NCI-H345 (cell line): ENCODE results near the gene CELSR3.

Experiments
- DNase-seq: peaks from one replicate; lab custom pipeline; 2025; lab: John Stamatoyannopoulos, UW

The CELSR3 gene

DNA sequence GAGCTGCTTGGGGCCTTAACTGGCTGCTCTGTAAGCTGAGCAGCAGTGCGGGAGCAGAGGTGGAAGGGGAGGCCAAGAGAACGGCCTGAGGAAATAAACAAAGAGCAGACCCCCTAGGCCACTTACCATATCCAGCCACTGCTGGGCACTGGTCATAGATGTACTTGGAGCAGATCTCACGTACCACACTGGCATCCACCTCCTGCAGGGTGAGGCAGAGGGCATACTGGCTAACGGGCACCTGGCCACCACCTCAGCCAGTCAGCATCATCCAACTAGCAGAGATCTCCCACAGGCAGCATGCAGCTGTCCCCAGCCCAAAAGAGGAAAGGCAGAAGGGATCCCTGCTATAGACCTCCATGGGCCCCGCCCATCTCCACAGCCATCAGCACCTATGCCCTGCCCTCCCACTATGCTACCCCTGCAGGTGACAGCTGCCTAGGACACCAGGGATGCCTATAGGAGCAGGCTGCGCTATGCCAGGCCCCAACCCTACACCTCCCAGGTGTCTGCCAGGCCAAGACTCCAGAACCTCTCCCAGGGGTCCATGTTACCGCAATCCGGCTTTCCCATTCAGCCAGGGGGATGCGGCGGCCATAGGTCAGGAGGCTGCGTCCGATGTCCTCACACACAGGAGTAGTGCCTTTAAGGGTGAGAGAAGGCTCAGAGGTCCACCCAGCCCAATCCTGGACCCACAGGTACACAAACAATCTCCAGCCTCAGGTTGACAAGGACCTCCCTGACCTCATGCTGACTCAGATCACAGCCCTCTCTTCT, 63.0 kb downstream of the CELSR3 start:
- no peak for DNase-seq

DNA sequence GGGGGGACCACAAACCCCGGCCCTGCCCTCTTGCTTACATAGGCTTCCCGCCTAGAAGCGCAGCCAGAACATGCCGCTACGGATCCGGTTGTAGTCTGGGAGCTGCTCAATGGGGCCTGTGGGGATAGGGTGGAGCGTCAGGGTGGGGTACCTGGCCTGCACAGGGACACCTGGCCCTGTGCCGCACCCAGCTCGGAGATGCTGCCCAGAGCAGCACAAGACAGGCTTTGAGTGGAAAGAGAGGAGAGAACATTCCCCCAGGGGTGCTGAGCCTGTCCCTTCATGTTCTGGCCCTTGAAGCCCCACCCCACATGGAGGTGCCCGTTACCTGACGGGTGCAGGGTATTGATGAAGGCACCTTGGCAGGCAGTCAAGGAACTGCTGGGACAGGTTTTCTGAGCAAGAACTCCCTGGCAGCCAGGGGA, 63.6 kb downstream of the CELSR3 start:
- no peak for DNase-seq

DNA sequence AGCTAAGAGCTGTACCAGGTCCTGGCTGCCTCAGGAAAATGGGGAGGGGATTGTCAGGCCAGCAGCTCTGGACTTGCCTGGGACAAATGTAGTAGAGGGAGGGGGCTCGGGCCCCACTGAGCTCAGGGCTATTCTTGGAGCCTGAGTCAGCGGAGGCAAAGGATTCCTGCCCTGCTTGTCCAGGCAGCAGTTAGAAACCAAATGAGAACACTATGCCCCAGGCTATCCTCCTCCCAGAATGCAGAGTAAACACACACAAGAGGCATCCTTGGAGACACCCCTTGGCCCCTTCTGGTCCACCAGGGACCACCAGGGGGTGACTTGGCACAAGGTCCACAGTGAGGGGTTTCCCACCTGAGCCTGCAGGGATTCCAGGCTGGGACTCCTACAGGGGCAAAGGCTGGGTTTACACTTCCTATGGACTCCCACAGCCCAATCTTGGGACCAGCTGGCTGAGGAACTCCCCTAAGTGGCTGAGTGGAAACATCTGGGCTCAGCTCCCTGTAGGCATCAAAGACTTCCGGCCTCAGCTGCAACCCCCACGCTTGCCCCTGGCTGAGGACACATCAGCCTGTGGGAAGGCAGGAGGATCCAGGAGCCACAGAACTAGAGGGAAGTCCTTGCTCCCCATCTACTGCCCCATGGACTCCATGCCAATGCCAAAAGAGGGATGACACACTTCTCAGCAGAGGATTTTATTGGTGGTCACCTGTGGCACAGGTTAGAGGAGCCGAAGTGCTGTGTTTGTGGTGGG, 64.2 kb downstream of the CELSR3 start:
- no peak for DNase-seq

DNA sequence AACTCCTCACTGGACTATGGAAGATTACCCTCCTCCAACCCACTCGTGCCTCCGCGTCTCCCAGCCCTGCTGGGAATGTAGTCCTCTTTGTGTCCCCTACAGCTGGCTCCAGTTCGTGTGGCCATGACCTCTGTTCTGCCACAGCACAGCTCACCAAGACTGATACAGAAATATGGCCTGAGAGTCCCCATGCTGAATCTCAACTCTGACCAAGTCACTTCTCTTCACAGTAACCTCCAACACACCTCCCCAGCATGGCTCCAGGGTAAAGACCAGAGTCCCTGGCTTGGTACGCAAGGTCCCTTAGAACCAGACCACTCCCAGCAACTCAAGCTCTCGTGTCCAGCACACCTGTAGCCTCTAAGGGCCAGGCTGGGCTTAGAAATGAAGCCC, 65.3 kb downstream of the CELSR3 start:
- no peak for DNase-seq

DNA sequence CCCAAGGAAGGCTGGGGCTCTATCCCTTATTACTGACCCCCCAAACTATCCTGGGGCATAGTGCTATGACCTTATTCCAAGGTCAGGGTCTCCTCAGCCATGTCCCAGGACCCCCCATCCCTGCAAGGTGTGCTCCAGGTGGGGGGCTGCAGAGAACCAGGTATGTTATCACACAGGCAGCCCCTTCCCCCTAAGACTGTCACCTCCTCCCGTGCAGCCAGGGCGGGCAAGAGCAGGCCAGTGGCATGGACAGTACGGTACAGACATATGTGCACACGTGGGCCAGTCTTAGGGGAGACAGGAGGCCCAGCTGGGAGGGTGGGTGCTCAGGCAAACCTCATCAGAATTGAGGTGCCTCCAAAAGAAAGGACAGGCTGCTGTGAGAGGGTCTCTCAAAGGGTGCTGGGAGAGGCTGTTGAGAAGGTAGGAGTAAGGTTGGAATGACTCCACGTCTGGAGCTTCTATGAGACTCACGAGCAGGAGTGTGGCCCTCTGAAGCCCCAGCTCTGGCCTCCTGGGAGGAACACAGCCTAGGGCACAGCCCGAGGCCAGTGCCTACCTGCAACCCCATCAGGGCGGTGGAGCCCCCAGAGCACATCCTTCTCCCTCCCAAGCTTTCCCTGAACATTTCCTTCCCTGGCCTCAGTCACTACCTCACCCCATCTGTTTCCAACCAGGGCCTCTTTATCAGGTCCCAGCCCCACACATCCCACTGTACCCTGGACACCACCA, 65.8 kb downstream of the CELSR3 start:
- DNase-seq: no peak

DNA sequence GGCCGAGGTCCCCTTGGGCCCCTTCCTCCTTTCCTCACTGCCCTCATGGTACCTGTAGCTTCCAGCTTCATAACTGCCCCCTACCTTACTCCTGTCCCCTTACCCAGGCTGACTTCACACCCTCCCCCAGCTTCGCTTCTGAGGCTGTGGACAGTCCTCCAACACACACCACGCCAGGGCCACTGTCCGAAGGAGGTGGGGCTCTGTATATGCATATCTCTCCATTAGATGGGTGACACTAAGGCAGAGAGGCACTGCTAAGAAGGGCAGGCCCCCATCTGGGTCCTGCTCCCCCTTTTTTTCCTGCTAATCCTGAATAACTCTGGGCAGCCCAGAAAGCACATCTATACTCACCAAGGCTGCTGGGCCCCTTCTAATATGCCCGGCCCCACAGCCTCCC, 66.5 kb downstream of the CELSR3 start:
- no peak for DNase-seq

DNA sequence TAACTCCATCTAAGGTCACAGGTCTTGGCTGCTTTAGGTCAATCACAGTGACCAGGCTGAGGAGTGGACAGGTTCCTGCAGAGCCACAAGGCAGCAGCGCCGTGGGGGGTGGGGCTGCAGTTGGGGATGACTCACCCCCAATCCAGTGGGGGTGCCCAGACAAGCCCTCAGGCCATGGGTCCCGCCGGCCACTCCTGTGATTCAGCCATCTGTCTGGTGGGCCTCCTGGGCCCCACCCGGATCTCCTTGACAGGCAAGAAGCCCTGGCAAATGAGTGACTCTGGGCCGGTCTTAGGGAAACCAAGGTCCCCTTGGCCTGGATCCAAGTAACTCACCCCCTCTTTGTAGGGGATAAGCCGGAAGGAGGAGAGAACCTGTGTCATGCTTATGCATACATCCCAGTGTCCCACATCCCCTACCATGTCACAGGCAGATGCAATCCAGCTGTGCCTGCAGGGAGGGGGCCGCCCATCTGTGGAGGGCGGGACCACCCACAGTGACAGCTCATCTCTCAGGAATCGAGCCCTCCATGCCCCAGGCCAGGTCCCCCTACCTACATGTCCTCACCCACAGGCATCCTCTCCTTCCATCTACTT, 67.1 kb downstream of the CELSR3 start:
- DNase-seq: no peak

DNA sequence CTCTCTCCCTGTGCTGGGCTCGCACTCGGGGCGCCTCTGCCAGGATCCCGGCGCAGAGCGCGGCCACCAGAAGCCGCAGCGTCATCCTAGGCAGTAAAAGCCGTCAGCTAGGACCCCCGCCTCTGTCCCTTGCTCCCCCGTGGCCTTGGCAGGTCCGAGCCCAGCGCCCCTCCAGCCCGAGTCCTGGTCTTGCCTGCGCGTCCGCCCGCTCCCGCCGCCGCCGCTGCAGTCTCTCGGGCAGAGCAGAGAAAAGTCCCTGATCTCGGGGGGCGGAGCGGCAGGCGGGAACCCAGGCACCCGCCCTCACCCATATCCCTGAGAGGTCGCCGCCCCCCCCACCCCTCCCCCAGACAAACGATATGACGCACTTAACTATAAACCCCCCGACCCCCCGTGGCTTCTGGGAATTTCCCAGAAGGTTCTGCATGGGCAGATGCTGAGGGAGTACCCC, 67.6 kb downstream of the CELSR3 start, which contains the start of gene COL7A1:
Gene COL7A1, minus strand, starts transcription at position 255 of the 451 bp plus-strand sequence. Its CDS starts 170 bp downstream, at position 85.
- DNase-seq: no peak

DNA sequence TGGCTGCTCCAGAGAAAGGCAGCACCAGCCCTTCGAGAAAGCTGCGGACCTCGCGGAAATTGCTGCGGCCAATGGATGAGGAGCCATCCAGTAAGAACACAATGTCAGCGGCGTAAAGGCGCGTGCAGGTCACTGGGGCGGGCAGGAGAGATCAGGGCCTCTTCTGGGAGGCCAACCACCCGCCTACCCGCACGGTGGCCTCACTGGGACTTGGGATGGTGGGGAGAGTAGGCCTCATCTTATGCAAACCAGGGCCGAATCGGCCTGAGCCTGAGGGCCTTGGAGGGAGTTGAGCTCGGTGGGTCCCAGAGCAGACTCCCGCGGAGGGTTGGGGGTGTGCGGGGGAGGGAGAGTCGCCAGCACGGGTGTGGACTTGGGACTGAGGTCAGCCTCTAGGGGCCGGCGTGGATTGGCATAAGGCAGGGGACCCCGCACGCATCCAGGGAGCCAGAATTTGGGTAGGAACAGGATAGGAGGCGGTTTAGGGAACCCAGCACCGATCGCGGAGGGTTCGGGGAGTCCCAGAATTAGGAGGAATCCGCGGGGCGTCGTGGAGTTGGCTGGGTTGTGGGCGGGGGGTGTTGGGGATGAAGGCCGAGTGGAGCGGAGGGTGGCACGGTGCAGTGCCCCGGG, 68.2 kb downstream of the CELSR3 start:
- no peak for DNase-seq

DNA sequence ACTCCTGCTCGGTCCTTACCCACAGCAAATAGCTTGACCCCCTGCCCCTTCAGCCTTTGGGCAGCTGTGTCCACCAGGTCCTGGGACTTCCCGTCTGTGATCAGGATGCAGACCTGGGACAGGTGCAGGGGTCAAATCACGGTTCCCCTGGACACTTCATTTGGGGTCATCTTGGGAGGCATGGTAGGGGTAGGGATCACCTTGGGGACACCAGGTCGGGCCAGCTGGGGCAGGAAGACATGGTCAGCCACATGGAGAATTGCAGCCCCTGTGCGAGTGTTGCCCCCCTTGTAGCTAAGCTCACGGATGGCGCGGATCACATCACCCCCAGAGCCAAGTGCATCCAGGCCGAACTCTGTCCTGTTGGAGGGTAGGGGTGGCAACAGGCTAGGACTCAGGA, 69.3 kb downstream of the CELSR3 start:
- no peak for DNase-seq

DNA sequence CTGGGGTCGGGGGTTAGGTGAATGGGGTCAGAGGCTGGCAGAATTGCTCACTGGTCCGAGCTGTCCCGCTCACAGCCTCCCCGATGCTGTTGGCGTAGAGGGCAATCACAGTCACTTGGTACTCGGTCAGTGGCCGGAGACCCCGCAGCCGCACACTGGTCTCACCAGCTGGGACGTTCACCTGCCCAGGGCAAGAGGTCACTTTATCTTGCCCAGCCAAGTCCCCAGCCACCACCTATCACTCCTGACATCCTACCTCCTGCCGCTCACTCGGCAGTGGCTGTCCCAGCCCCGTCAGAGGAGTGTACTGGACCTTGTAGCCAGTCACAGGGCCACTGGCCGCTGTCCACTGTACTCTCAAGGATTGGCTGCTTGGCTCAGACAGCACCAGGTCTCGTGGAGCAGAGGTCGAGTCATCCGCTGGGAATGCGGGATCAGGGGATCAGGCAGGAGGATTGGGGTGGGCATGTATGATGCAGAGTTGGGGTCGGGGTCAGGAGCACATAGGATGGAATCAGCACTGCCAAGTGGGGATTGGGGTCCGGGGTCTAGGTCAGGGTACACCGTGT, 70.1 kb downstream of the CELSR3 start:
- no peak for DNase-seq

DNA sequence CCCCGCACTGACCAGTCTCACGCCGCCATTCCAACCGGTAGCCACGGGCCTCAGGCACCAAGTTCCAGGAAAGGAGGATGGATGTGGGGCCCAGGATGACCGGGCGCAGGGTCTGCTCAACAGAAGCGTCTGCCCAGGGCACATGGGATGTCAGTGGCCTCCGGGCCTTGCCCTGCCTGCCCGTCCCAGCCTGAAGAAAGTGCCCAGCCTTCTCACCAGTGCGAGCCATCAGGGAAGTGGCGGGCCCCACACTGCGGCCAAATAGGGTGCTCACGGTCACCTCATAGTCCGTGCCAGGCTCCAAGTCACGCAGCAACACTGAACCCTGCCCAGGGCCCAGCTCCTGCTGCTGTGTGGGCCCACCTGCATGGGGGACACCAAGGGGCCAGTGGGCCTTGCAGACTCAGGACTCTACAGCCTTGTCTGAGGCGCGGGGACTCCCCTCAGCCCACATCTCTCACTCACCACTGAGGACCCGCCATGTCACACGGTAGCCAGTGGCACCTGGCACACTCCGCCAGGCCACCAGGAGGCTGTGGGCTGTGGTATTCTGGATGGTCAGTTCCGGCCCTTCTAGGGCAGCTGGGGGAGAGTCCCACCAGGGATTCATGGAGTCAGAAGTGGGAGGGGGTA, 70.7 kb downstream of the CELSR3 start:
- DNase-seq: no peak

DNA sequence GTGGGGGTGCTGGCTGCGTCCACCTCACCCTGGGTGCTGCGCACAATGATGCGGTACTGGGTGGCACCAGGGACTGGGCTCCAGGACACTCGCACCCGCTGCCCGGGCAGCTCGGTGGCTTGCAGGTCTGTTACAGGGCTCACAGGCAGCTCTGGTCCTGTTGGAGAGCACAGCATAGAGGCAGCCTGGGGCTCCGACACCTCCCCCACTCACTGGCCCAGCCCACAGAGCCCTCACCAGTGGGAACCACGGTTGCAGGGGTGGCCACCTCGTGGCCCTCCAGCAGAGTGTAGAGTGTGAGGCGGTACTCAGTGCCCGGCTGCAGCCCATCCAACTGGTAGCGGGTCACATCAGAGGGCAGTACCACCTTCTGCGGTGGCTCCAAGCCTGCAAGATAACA, 71.2 kb downstream of the CELSR3 start:
- no peak for DNase-seq

DNA sequence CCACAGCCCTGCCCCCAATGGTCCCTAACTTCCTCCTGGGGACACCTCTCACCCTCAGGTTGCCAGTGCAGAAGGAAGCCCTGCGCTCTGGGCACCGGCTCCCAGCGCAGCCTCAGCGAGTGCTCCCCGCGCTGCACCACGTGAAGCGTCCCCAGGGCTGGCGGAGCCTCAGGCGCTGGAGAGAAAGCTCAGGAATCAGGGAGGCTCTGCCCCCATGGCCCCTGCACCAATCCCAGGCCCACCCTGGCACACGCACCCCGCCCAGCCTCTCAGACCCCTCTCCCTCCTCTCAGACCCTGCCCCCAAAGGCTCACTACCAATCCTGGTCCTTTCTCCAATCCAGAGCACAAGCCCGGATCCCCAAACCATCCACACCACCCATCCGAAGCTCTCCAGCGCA, 74.5 kb downstream of the CELSR3 start:
- no peak for DNase-seq

DNA sequence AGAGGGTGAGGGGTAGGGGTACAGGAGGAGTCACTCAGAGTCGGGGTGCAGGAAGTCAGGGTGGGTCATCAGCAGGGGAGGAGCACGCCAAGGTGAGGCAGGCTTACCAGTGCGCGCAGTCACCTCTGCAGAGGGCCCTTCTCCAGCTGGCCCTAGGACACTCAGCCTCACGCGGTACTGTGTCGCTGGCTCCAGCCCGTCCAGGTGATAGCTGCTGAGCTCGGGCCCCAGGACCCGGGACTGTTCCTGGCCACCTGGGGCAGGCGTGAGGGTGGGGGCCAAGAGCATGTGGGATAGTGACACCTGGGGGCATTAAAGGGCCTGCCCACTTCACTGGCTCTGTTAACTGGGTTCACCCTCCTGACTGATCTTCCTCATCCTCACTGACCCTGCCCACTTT, 75.0 kb downstream of the CELSR3 start:
- DNase-seq: no peak
